Stimulated activated CD4-positive, alpha-beta T cell treated with anti-CD3 and anti-CD28 coated beads, TNF-alpha, amount 100 ng/mL, for 24 hours (primary cell): ENCODE data around the gene MAPK11.

Experiments used
- DNase-seq, 3 experiments: peaks; one replicate each; pipeline ENCODE4 v3.0.0-alpha.2; 2020; ENCODE audit warnings: low read depth in 3 of 3

The MAPK11 gene

DNA sequence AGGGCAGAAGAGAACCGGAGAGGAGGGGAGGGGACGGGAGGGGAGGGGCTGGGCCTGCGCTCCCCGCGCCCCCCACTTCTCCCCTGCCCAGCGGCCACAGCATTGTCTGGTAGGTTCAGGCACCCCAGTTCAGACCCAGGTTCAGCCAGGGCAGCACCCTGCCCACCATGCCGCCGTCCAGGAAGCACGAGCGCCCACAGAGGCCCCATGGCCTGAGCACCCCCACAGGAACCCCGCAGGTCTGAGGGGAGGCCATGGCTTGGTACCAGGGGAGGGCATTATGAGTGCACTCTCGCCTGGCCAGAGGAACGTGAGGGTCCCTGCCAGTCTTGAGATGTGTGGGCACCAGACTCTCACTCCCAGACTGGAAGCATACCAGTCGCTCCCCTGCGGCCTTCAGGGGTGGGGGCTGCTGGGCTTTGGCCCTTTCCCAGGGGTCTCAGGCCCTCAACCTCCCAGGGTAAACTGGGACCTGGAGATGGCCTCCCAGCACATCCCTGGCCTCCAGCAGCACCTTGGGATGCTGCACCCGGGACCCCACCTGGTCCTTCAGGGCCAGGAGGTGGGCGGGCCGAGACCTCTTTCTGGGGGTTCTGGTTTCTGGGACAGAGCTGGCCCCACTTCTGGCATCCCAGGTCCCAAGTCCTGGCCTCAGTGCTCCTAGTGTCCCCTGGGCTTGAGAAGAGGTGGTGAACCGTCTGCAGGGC lies 37.9 kb upstream of the MAPK11 start:
- DNase-seq = no peak

DNA sequence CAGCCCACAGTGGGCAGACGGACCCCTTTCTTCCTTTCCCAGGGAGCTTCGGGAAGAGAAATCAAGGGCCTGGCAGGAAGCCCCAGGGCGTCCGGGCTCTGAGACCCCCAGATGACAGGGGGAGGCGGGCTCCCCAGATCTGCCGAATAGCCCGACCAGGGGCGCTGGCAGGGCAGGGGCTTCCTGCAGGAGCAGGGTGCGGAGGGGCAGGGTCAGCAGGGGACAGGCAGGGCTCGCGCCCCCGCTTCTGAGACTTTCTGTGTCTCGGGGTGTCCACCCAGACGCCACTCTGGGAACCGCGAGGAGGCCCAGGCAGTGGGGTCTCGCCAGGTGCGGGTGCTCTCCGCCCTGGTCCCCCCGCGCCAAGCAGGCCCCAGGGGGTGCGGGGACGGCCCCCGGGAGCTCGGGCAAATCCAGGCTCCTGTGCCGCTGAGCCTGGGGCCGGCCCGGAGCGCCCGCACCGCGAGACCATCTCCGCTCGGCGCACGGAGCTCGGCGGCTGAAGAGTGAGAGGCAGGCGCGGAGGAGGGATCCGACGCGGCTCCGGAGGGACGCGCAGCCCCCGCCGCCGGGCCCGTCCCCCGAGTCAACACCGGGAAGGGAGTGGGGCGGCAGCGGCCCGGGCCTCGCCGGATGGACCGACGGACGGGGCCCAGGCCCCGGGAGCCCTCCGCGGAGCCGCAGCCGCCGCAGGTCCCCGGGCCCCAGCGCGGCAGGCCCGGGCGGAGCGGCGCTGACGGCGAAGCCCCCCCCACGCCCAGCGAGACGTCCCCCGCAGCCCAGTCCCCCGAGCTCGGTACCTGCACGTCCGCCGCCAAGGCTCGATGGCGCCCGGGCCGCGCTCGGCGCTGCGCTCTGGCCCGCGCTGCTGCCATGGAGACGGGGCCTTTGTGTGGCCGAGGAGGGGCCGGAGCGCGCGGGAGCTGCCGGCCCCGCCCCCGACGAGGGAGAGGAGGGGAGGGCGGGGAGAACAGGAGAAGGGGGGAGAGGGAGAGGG lies 36.9 kb upstream of the MAPK11 start, which contains the start of gene PLXNB2:
Gene PLXNB2, minus strand, starts transcription at position 894 of the 997 bp plus-strand sequence. CDS start 17,062 bp downstream, outside the sequence.
- peak in 1 of 3 experiments; percentile 32 for DNase-seq

DNA sequence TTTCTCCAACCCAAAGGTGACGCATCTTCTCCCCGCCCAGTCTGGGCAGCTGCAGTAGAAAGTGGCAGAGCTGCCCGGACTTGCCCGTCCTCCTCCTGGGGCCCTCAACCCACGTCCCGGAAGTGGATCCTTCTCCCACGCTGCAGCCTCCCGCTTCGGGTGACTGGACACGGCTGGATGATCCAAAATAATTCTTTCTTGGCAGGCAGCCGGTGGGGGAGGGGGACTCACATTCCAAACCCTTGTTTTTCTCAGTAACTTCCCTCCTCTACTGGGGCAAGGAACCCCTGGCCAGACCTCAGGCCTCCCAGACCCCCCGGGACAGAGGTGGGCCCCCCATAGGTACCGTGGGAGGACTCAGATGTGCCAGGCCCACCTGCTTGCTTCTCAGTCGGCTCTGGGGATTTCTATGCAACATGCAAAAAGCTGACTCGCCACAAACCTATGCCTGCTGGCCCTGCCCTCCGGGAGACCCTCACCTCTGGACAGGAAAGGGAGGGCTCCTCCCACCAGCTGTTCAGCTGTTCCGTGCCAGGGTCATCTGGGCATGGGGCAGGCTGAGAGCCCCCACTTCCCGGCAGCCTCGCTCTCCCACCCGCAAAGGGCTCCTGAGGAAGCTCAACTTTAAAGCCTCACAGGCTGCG lies 35.9 kb upstream of the MAPK11 start:
- no peak for DNase-seq

DNA sequence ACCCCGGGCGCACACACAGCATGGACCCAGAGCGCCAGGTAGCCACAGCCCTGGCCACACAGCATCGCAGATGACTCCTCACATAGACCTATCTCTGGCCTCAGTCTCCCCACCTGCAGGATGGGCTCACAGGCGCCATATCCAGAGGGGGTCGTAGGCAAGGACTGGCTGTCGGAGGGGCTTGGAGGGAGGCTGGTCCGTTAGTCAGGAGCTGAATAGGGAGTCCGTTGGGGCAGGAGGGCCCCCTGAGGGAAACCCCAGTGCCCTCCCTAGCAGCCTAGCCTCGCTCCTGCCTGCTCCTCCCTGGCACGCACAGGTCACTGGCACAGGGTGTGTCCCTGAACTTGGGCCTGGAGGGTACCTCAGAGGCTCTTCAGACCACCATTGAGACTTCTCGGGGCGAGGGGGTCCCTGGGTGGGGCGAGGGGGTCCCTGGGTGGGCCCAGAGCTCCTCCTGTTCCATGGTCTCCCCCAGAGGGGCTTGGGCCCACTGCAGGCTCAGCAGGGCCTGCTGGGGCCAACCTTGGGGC lies 35.3 kb upstream of the MAPK11 start:
- no peak for DNase-seq

DNA sequence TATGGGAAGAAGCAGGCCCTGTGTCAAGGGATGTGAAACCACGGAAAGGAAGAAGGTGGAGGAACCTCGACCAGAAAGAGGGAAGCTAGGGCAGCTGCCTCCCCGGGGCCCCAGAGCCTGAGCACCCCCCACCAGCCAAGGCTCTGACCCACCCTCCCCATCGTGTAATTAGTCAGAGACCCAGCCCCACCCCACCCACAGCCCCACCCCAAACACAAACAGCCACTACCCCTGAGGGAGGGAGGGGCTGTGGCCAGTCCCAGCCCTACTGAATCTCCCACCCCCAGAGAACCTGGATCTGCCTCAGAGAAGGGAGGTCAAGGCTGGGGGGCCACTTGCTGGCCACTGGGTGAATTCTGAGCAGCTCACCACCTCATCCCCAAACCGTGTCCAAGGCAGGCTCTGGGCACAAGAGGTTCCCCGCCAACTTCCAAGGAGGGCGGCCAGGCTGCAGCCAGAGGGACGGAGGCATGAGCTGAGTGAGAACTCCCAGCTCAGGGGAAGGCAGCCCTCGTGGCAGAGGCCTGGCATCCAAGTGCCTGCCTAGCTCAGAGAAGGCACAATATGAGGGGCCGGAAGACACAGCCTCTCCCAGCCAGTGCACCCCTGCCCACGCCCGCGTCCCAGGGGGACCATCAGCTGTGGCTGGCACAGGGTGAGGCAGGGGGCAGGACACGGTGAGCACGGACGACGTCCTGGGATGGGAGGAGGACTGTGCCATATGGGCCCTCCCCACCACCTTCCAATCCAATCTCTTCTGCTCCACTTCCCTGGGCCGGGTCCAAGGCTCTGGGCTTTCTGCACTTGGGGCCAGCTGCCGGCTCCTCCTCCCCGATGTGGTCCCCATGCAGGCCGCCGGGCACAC lies 34.6 kb upstream of the MAPK11 start:
- no peak for DNase-seq

DNA sequence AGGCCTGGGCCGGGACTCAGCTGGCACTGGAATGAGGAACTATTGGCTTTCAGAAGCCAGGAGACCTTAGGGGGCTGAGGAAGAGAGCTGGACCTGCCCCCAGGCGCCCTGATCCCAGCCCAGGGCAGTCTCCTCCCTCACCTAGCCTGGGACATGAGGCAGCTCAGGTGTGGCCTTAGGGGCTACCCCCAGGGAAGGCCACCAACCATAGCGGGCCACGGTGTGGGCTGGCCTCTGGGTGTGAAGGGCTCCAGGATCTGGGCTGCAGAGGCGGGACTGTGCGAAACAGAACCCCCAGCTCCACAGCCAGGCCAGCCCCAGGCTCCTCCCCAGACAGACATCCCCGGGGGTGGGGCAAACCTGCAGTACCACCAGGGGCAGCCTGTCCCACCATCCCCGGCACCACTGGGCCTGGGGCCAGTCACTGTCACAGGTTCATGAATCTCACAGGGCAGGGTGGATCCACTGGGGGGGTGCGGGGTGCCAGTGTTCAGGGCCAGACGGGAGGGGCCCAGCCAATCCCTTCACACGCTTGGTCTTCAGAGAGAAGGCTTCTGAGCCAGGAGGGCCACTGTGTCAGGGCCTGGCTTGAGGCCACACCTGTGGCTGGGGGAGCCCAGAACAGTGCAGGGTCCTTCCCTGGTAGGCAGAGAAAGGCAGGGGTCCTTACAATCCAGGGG lies 33.8 kb upstream of the MAPK11 start:
- DNase-seq = no peak

DNA sequence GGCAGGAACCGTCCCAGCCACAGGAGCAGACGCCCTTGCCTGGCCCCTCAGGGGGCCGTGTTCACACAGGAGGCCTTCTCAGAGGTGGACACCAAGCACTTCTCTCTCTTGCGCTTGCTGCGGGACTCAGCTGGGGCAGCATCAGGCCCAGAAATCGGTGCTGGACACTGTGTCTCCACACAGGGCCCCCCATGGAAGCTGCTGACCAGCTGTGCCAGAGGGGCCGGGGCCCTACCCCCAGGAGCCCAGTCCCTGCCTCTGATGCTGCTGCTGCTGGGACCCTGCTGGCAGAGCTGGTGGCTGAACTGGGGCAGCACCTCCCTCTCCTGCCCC lies 33.3 kb upstream of the MAPK11 start:
- DNase-seq = no peak

DNA sequence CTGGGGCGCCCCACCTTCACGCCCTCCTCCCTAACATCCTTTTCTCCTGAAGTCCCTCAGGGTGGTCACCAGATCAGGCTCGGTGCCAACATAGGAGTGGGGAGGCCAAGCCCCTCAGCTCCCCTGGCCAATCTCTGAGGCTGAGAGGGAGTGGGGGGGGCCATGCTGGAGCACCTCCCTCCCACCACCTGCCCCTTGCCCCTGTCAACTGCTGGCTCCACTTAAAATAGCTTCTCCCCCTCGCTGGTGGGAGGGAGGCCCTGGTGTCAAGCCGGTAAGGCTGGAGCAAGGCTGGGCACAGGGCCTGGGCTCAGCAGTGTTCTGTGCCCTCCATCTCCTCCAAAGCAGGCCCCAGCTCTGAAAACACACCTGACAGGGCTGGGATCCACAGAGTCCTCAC lies 32.4 kb upstream of the MAPK11 start:
- DNase-seq = no peak

DNA sequence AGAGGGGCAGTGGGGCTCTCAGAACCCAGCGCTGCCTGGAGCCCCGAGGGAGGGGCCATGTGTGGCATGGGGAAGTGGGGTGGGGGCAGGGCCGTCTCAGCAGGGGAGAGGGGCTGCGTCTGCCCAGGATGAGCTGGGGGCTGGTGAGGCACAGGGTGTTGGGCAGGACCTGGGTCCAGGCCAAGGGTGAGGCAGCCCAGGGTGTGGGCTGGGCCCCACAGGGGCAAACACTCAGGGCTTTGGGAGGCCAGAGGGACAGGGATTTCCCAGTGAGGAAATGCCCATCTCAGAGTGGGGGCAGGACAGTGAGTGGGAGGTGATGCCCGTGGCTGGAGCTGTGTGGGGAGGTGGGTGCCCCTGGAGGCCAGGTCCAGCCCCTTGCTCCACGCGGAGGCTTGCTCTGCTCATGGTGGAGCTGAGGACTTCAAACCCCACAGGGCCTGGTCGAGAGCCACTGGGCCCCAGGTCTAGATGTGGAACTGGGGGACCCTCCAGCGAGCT lies 31.9 kb upstream of the MAPK11 start:
- DNase-seq = no peak

DNA sequence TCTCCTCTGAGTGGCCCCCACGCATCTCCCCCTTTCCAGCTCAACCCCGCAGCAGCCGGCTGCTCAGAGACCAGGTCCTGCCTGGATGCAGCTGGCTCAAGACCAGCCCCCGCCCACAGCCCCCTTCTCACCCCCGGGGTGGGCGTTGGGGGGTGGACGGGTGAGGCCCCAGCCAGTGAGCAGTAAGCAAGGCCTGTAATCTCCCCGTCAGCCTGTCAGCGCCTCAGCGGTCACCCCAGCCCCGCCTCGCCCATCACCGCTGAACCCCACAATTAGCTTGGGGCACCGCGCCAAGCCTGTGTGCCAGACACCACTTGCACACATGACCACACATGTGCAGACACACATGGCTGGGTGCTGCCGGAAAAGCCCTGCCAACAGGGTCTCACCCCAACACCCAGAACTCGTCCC lies 31.4 kb upstream of the MAPK11 start:
- DNase-seq = no peak

DNA sequence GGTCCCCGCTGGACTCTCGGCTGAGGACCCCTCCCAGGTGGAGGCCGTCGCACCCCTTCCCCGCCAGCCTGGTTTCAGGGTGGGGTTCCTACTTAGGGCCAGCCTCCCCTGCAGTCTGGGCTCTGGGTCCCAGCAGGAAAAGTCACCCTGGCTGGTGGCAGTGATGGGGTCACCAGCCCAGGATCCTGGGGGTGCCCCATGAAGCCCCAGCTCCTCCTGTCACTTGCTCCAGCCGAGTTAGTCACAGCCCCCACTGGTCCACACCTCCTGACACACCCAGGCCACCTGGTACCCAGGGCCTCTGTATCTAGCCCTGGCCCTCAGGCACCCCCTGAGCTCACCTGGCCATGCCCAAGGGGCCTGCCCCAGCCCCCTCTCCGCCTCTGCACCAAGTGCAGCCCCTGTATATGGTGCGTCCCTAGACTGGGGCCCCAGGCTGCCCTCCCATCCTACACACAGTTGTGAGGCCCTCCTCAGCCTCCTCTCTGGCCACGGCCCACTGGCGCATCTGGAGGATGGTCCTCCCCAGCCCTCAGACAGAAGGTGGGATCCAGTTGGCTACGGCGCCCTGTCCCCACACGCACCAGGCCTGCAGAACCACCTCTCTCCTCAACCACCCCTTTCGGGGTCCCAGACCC lies 30.6 kb upstream of the MAPK11 start:
- no peak for DNase-seq

DNA sequence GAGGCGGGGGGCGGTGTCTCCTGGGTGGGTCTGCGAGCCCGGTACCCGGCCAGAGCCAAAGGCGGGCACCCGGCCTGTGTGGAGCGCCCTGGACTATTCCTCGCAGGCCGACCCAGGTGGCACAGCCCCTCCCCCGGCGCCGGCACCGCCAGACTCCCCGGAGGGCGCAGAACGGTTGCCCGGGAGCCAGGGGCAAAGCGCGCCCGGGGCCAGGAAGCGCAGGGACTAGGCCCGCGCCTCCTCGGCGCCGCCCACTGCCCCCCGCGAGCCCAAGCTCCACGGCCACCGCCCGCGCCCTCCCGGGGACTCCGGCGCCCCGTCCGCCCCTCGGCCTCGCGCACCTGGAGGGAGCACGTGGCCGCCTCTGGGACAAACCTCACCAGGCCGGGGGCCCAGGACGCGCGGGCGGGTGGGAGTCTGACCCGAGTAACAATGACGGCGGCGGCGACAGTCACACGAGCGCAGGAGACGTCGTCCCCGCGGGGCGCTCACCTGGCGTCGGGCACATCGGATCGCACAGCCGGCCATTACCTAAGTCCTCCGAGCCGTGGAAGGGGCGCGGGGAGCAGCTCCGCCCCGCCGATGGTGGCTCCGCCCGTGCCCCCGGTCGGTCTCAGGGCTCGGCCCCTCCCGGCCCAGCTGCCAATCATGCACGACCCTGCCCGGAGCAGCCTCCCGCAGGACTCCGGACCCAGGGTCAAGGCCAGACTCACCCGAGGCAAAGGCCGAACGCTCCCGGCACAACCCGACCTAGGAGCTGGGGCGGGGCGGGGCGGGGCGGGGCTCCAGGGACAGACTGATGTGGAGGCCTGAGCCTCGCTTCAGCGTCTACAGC lies 29.8 kb upstream of the MAPK11 start:
- no peak for DNase-seq

DNA sequence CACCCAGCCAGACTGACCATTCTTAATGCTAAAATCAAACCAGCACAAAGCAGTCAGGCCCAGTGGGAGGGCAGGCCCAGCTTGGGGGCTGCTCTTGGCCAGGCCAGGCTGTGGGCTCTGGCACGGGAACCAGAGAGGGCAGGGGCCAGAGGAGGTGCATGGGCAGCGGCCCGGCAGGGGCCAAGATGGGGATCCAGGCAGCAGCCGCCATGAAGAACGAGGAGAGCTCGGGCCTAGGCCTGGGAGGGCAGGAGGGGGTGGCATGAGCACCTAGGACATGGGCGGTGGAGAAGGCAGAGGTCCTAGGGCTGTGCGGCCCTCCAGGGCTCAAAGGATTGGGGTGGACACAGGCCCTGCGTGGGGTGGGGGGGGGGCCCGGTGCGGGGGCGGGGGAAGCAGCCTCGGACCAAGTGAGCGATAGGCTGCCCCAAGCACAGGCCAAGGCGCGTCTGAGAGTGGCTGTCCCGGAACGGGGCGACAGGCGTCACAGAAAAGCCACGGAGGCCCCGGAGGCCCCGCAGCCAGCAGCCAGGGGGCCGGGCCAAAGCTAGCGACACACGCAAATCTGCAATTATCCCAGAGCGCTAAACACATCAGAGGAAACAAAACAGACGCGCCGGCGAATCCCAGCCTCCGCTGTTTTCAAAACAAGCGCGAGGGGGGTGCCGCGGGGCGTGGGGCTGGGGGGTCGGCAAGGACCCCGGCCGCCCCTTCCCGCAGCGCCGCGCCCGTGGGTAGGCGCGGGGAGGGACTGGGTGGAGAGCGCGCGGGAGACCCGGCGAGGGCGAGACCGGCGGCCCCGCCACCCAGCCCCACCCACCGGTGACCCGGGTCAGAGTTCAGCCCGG lies 29.0 kb upstream of the MAPK11 start:
- DNase-seq = no peak

DNA sequence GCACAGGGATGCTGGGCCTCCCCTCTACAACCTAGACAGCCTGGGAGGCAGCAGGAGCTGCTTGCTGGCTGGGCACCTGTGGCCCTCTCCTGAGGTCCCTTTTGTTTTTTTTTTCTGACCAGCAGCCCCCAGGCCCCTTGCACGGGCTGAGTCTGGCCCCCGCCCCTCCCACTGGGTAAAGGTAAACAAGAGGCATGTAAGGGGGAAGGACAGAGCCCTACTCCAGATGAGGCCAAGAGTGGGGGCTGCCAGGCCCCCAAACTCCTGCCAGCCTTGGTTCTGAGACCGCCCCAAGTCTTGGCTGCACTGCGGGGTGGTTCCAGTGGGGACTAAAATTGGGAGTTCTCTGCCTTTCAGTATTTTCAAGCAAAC lies 28.1 kb upstream of the MAPK11 start:
- DNase-seq = no peak

DNA sequence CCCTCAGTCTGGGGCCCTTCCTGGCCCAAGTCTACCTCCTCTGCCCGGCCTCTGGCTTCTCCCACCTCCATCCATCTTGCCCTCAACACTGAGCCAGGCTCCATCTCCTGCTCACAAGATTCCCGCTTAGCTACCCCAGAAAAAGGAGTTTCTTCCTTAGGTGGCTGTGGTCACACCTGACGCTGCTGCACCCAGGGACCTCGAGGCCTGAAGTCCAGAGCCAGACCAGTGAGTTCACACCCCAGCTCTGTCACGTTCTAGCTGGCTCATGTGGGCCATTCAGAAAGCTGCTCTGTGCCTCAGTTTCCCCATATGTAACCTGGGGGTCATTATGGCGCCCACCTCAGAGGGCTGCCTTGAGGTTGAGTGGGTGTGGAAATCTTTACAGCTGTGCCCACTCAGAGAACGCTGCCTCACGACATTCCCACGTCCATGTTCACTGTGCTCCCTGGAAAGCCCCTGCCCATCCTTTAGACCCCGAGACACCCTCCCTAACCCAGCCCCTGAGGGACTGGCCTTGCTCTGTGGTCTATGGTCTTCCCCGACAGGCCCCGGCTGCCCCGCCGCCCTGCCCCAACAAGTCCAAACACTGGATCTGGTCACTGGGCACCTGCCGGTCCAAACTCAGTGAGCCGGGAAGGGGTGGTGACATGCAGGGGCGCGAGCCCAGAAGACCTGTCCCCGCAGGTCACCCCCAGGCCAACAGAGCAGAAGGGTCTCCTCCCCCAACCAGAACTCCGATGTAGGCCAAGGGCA lies 27.5 kb upstream of the MAPK11 start:
- DNase-seq = no peak

DNA sequence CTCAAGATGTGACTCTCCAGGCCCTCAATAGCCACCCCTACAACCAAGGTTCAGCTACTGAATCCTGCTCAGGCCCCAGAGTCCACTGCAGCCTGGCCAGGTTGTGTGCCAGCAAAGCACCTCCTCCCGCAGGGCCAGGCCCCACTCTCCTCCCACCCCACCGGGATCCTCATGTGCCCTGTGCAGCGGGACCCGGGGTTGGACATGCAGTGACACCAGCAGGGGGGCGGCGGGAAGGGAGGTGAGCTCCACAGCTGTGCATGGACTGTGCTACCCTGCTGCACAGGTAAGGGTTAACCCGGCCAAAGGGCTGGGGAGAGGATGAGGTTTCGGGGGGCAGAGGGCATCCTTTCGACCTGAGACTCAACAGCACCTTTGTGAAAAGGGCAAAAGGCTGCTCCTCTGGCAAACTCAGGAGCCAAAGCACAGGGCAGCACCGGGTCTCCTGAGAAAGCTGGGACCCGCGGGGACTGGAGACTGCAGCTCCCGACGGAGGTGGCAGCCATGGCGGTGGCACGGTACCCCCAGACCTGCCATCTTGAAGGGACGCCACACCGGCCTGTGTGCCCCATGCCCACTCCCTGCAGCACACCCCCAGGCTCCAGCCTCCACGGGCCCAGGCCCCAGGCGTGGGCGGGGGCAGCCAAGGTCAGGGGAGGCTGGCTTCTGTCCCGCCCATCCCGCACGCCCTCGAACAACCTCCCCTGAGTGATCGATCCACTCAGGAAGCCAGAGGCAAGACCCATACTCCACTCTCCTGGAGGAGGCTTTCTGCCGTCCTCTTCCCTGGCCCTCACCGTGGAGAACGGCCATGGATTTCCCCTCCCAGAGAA lies 26.7 kb upstream of the MAPK11 start:
- DNase-seq = no peak

DNA sequence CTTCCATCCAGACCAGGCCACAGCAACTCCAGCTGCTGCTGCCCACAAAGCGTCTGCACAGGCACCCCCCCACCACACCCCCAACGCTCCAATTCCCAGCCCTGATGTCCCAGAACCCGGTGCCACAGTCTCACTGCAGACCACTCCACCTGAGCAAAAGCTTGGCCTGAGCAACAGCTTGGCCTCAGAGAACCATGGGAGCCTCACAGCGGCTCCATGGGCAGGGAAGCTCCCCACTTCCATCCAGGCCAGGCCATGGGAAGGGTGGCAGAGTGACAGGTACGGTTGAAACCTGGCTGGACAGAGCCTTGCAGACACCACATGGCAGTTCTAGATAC lies 24.1 kb upstream of the MAPK11 start:
- no peak for DNase-seq
